Ovary (tissue), 9 donors: ENCODE data around the gene ZNF646. TPM values are rescaled to one million over a fixed set of nuclear protein-coding genes. Genes with fewer than 3 reads are reported as not detected.

ENCODE experiments used
- DNase-seq, 5 donors: peaks; one replicate each; pipeline ENCODE4 v3.0.0-alpha.2; 2019 to 2020
- H3K27ac ChIP-seq, 2 donors: fragments of 200-600 bp; one replicate each; pipeline versions ENCODE4 v1.5.1 to v1.8.0; 2019 to 2022
- H3K27me3 ChIP-seq: fragments of 200-600 bp; one replicate; pipeline ENCODE4 v1.8.0; 2022
- H3K36me3 ChIP-seq: fragments of 200-600 bp; sonication (generic); one replicate; pipeline ENCODE4 v1.5.1; 2019
- H3K4me1 ChIP-seq: one replicate; pipeline ENCODE4 v1.8.1; 2013; ENCODE audit warnings: mild to moderate bottlenecking, moderate library complexity; ENCODE audit not compliant: insufficient read depth
- H3K4me3 ChIP-seq: fragments of 200-600 bp; sonication (generic); one replicate; pipeline ENCODE4 v1.5.1; 2017
- H3K9me3 ChIP-seq, 2 donors: fragments of 200-600 bp in 1 of 2; sonication (generic) in 1 of 2; one replicate each; pipeline versions ENCODE4 v1.5.1 to v1.8.1; 2013 to 2019; ENCODE audit warnings: mild to moderate bottlenecking in 1 of 2, moderate library complexity in 1 of 2
- CTCF ChIP-seq, 3 donors: fragments of 450-650 bp in 2 of 3; fragments of 200-600 bp in 1 of 3; IDR thresholded peaks; one replicate each; pipeline versions ENCODE4 v1.5.1 to v1.8.0; 2016 to 2022; ENCODE audit warnings: antibody characterized with exemption in 3 of 3, mild to moderate bottlenecking in 1 of 3
- EP300 ChIP-seq: sonication (generic); formaldehyde crosslinking; IDR thresholded peaks from one replicate; pipeline ENCODE4 v1.6.1; 2017; ENCODE audit warnings: antibody characterized with exemption
- POLR2A ChIP-seq: fragments of 450-650 bp; IDR thresholded peaks from one replicate; pipeline ENCODE4 v1.6.1; 2017; ENCODE audit warnings: antibody characterized with exemption, mild to moderate bottlenecking, moderate library complexity
- WGBS, 3 donors: extraction: QIAGEN DNeasy Blood & Tissue Kit in 1 of 3; methylation state at CpG; one replicate each; pipeline versions ENCODE4 v1.1.5 to v1.1.7; 2013 to 2017; 5-methylcytosine and 5-hydroxymethylcytosine counted together
- intact Hi-C, 4 donors: fragments of 100-400 bp; cut with DNase I; formaldehyde crosslinking; loops; one replicate each; pipeline versions ENCODE4 v1.11.0 to v1.15.1; 2022 to 2023
- polyA plus RNA-seq, 2 donors: library from polyadenylated mRNA; stranded (reverse); fragments of 200-250 nt in 1 of 2; fragments of 350-450 nt in 1 of 2; fragmentation: Illumina TruSeq in 1 of 2; extraction: RNeasy Lipid Tissue Mini Kit (QIAGEN cat#74804) in 1 of 2; gene quantifications; one replicate each; pipeline ENCODE4 v1.2.3, GENCODE V29; 2013 to 2014
- total RNA-seq, 7 donors: library from RNA; depleted of rRNA in 2 of 7; stranded (reverse); fragments of >200 nt in 2 of 7; fragmentation: NEBNext Ultra II Directional in 3 of 7; extraction: Animal tissue kit (Norgen Biotek cat#: 25700) in 3 of 7; gene quantifications; one replicate each; pipeline versions ENCODE4 v1.1.0 to v1.2.4, GENCODE V29; 2016 to 2023
- donor health status: DM: no; HTN: no; CAD: no; lungs with moderate emphysema.
- donor health status: DM: no; HTN: no; CAD: no.
- donor health status: Bipolar disorder and iron deficiency.
- donor health status: DM: yes; HTN: yes; CAD: no.
- donor health status: DM: no; HTN: no; CAD: no.
- donor health status: DM: yes; HTN: yes; CAD: no.

ZNF646 gene
- total and polyA plus RNA-seq, 9 donors, result 2.3 to 16.3 (median 14.6) TPM

- H3K4me3 ChIP-seq, result no peak overlapping the region
- 82 to 88% (median 84%) methylated on average over 4 of the region's 4 CpGs for WGBS, 3 donors
- H3K36me3 ChIP-seq, result no peaks in the 10 kb centered on the region
- no peak overlapping the region for H3K27ac ChIP-seq
- peaks cover 6% of the 10 kb centered on the region for H3K4me1 ChIP-seq
- TF ChIP-seq CTCF (IDR thresholded peaks at IDR 0.05), result no peak
- no peak for TF ChIP-seq EP300
- no peak for TF ChIP-seq POLR2A
- H3K9me3 ChIP-seq, result no peaks in the 10 kb centered on the region
- intact Hi-C loops, result loop anchor here in 1 of 4 donors (10.0 kb wide), 1 partner anchor 46 kb away; the partner anchor contains the start of gene HSD3B7
- no peak for DNase-seq
- no peaks in the 10 kb centered on the region for H3K27me3 ChIP-seq
Measured at GRCh38 chr16:31031276-31031675, 42.9 kb upstream of the ZNF646 start.

GRCh38 chr16:31032736-31033708 lies 41.2 kb upstream of the ZNF646 start, which contains the start of gene STX4:
TSS of gene STX4 (plus strand) at chr16:31033558. CDS start at chr16:31033806, 248 bp downstream.
- Histone ChIP-seq H3K36me3 (no peaks in the 10 kb centered on the region), H3K9me3 (no peaks in the 10 kb centered on the region), H3K4me3 (peak within 1 kb of the TSS; percentile 76), H3K4me1 (peaks cover 6% of the 10 kb centered on the region), H3K27me3 (no peaks in the 10 kb centered on the region), H3K27ac (peak within 1 kb of the TSS; percentile 86 to 97)
- peak; percentile 62 for TF ChIP-seq POLR2A
- peak; percentile 83 for TF ChIP-seq EP300
- TF ChIP-seq CTCF (IDR thresholded peaks at IDR 0.05), result peak in 1 of 3 donors; percentile 11
- intact Hi-C loops, result loop anchor here in 1 of 4 donors (10.0 kb wide), 1 partner anchor 48 kb away; the partner anchor contains the start of gene HSD3B7
- WGBS, 3 donors, result 0 to 1% (median 0%) methylated on average over 64 to 75 of the region's 75 CpGs
- peak; percentile 98 to 99 (median 98) for DNase-seq

GRCh38 chr16:31033709-31034492 lies 40.3 kb upstream of the ZNF646 start:
- Histone ChIP-seq H3K4me1 (peaks cover 6% of the 10 kb centered on the region), H3K4me3 (peak overlapping the region; percentile 76), H3K36me3 (no peaks in the 10 kb centered on the region), H3K27ac (peak overlapping the region; percentile 86 to 97), H3K9me3 (no peaks in the 10 kb centered on the region), H3K27me3 (no peaks in the 10 kb centered on the region)
- WGBS, 3 donors, result 0 to 1% (median 0%) methylated on average over 47 of the region's 47 CpGs
- TF ChIP-seq EP300 (no peak), POLR2A (peak; percentile 13), CTCF (IDR thresholded peaks at IDR 0.05) (no peak)
- DNase-seq, result peak; percentile 89 to 93 (median 92)
- intact Hi-C loops, result loop anchor here in 1 of 4 donors (10.0 kb wide), 1 partner anchor 49 kb away; the partner anchor contains the start of gene HSD3B7

GRCh38 chr16:31036691-31037090 lies 37.5 kb upstream of the ZNF646 start:
- H3K27me3 ChIP-seq, result no peaks in the 10 kb centered on the region
- H3K36me3 ChIP-seq, result no peaks in the 10 kb centered on the region
- DNase-seq, result no peak
- no peaks in the 10 kb centered on the region for H3K9me3 ChIP-seq
- peaks cover 6% of the 10 kb centered on the region for H3K4me1 ChIP-seq
- H3K27ac ChIP-seq, result no peak overlapping the region
- H3K4me3 ChIP-seq, result no peak overlapping the region
- WGBS, 3 donors, result 43 to 74% (median 52%) methylated on average over 2 of the region's 2 CpGs
- no peak for TF ChIP-seq POLR2A
- TF ChIP-seq EP300, result no peak
- TF ChIP-seq CTCF (IDR thresholded peaks at IDR 0.05), result no peak
- intact Hi-C loops, result loop anchor here in 1 of 4 donors (10.0 kb wide), 1 partner anchor 52 kb away; the partner anchor contains the start of gene HSD3B7
